LNCAP (cell line): ENCODE results near the gene SNX15.

ENCODE experiments used
- CTCF ChIP-seq: fragments of 450-650 bp; IDR thresholded peaks from 2 replicates; pipeline ENCODE4 v1.5.1; 2017; ENCODE audit warnings: mild to moderate bottlenecking

SNX15 gene

GRCh38 chr11:65060913-65061408 is 33.7 kb downstream of the SNX15 start:
- no peak for TF ChIP-seq CTCF

- no peak for TF ChIP-seq CTCF
Measured at GRCh38 chr11:65063532-65063931, 36.3 kb downstream of the SNX15 start.

- TF ChIP-seq CTCF: no peak
Measured at GRCh38 chr11:65064847-65065240, 37.6 kb downstream of the SNX15 start.

- TF ChIP-seq CTCF: no peak
Measured at GRCh38 chr11:65065851-65066250, 38.6 kb downstream of the SNX15 start.

- TF ChIP-seq CTCF: no peak
Measured at GRCh38 chr11:65066315-65066714, 39.1 kb downstream of the SNX15 start.

GRCh38 chr11:65066805-65067291 is 39.6 kb downstream of the SNX15 start:
- TF ChIP-seq CTCF: no peak

GRCh38 chr11:65067446-65067845 is 40.2 kb downstream of the SNX15 start:
- no peak for TF ChIP-seq CTCF

- no peak for TF ChIP-seq CTCF
Measured at GRCh38 chr11:65069217-65069616, 42.0 kb downstream of the SNX15 start.
